ENCODE results near the gene OAF. TPM values are rescaled to one million over a fixed set of nuclear protein-coding genes. Genes with fewer than 3 reads are reported as not detected.

The OAF gene
- total and polyA plus RNA-seq, 9 of the 15 experiments (the other 6 are each of a cell fraction or from before 2014, with no cell fraction given): 1.1 to 21.6 (median 7.5) TPM

GRCh38 chr11:120268686-120269085 lies 57.9 kb downstream of the OAF start:
- in situ Hi-C loops (cut with MboI): no loop called here
- DNase-seq (ENCODE audit: extremely low read depth in 1 of 4, low spot score in 3 of 4) (no peak), ATAC-seq (no peak), FAIRE-seq (no peak)
- no peak for TF ChIP-seq ZNF23 (CRISPR knock-in tag; IDR thresholded peaks at IDR 0.05)
- TF ChIP-seq ZNF124 (CRISPR knock-in tag; IDR thresholded peaks at IDR 0.05): no peak
- no peak overlapping the region for H3K4me3 ChIP-seq
- no peak overlapping the region for H2AFZ ChIP-seq (ENCODE audit: low read depth, low read length)
- no peaks in the 10 kb centered on the region for H3K79me2 ChIP-seq (ENCODE audit: control insufficient read depth, insufficient read depth, low read length)
- H3K4me1 ChIP-seq (replicated peaks in 1 of 2; ENCODE audit: control insufficient read depth in 2 of 2, insufficient read depth in 2 of 2, low read length in 2 of 2): peaks cover 0 to 7% of the 10 kb centered on the region in 2 experiments; a peak in 3 of 5 replicates
- WGBS (ENCODE audit: insufficient coverage, low coverage, missing lambda C conversion rate): 8% methylated on average over 5 of the region's 5 CpGs
- no TSS peak for BruUV-seq (replicated peaks)
- ChIA-PET CTCF (ENCODE audit: low intra/inter-chr PET ratio) (interaction anchor here (0.7 kb wide), 1 partner anchor 97 kb away, joined by 3 read pairs; no protein-coding TSS in a partner anchor), POLR2A (interaction anchor here (1.0 to 1.5 kb wide), 2 partner anchors 20 to 34 kb away, joined by 3 to 5 read pairs; no protein-coding TSS in a partner anchor)
- intact Hi-C loops (cut with micrococcal nuclease): no loop called here
- H3K9me1 ChIP-seq (ENCODE audit: control insufficient read depth, insufficient read depth, low read length): no peaks in the 10 kb centered on the region
- H4K20me1 ChIP-seq (replicated peaks; ENCODE audit: control insufficient read depth, insufficient read depth, low read length): no peaks in the 10 kb centered on the region
- peaks cover 20 to 46% of the 10 kb centered on the region in 2 experiments for H3K27me3 ChIP-seq (ENCODE audit: control insufficient read depth in 2 of 2, insufficient read depth in 2 of 2, low read length in 2 of 2)
- no peak overlapping the region for H3K4me2 ChIP-seq (ENCODE audit: insufficient read depth, low read length)
- no peak overlapping the region for H3K9ac ChIP-seq (ENCODE audit: insufficient read depth in 1 of 2, low read depth in 2 of 2, low read length in 2 of 2)
- H3K36me3 ChIP-seq (ENCODE audit: control insufficient read depth, insufficient read depth, low read length): no peaks in the 10 kb centered on the region
- H3K27ac ChIP-seq (ENCODE audit: extremely low read depth, low read depth, low read length): no peak overlapping the region
- no peaks in the 10 kb centered on the region for H3K9me3 ChIP-seq (replicated peaks; ENCODE audit: control insufficient read depth, insufficient read depth, low read depth, low read length)

- Histone ChIP-seq H3K79me2 (ENCODE audit: control insufficient read depth, insufficient read depth, low read length) (no peaks in the 10 kb centered on the region), H3K4me3 (no peak overlapping the region), H3K4me2 (ENCODE audit: insufficient read depth, low read length) (no peak overlapping the region), H3K9me3 (replicated peaks; ENCODE audit: control insufficient read depth, insufficient read depth, low read depth, low read length) (no peaks in the 10 kb centered on the region), H3K36me3 (ENCODE audit: control insufficient read depth, insufficient read depth, low read length) (no peaks in the 10 kb centered on the region), H3K4me1 (replicated peaks in 1 of 2; ENCODE audit: control insufficient read depth in 2 of 2, insufficient read depth in 2 of 2, low read length in 2 of 2) (peaks cover 0 to 7% of the 10 kb centered on the region in 2 experiments; a peak in 3 of 5 replicates), H3K9ac (ENCODE audit: insufficient read depth in 1 of 2, low read depth in 2 of 2, low read length in 2 of 2) (no peak overlapping the region), H3K9me1 (ENCODE audit: control insufficient read depth, insufficient read depth, low read length) (no peaks in the 10 kb centered on the region), H3K27ac (ENCODE audit: extremely low read depth, low read depth, low read length) (no peak overlapping the region), H4K20me1 (replicated peaks; ENCODE audit: control insufficient read depth, insufficient read depth, low read length) (no peaks in the 10 kb centered on the region; the same call in 1 of the 2 replicates), H2AFZ (ENCODE audit: low read depth, low read length) (no peak overlapping the region), H3K27me3 (ENCODE audit: control insufficient read depth in 2 of 2, insufficient read depth in 2 of 2, low read length in 2 of 2) (peaks cover 16 to 31% of the 10 kb centered on the region in 2 experiments)
- TF ChIP-seq ETS1 (conservative IDR thresholded peaks at IDR 0.05; ENCODE audit: control insufficient read depth, low read depth, low read length): no peak
- no peak for TF ChIP-seq SP1 (CRISPR knock-in tag; IDR thresholded peaks at IDR 0.05)
- TF ChIP-seq TEAD2 (tag; IDR thresholded peaks at IDR 0.05): no peak
- no peak for TF ChIP-seq GMEB1 (CRISPR knock-in tag; IDR thresholded peaks at IDR 0.05)
- TF ChIP-seq ZNF354B (CRISPR knock-in tag; IDR thresholded peaks at IDR 0.05): no peak
- no peak for TF ChIP-seq ZNF778 (CRISPR knock-in tag; IDR thresholded peaks at IDR 0.05)
- no peak for TF ChIP-seq MTA2 (IDR thresholded peaks at IDR 0.05; ENCODE audit: low read depth)
- TF ChIP-seq ARID3A (IDR thresholded peaks at IDR 0.05; ENCODE audit: borderline replicate concordance, low read depth, low read length): no peak
- FAIRE-seq: no peak
- no TSS peak for BruUV-seq (replicated peaks)
- in situ Hi-C loops (cut with MboI) (no loop called here), intact Hi-C loops (cut with micrococcal nuclease) (no loop called here)
- ChIA-PET CTCF (ENCODE audit: low intra/inter-chr PET ratio) (no interaction called here), POLR2A (interaction anchor here (0.6 to 1.5 kb wide), 3 partner anchors 11 to 259 kb away, joined by 3 to 5 read pairs (median 4); no protein-coding TSS in a partner anchor)
- WGBS (ENCODE audit: insufficient coverage, low coverage, missing lambda C conversion rate): 0% methylated on average over 1 of the region's 1 CpG
- DNase-seq (ENCODE audit: extremely low read depth in 1 of 4, low spot score in 3 of 4): no peak
- ATAC-seq: no peak
Observed at GRCh38 chr11:120270386-120270785, 59.6 kb downstream of the OAF start.

All from K562 (cell line).